Measurements from ENCODE around the gene FNDC1.
"Not testable (repeated sequence)": the region's sequence is repeated elsewhere in the genome, so short reads cannot be mapped to it uniquely, and the experiment has no call there.

Gene FNDC1

GRCh38 chr6:159261995-159262394 lies 92.8 kb downstream of the FNDC1 start:
- no peak for DNase-seq

GRCh38 chr6:159262586-159262985 lies 93.4 kb downstream of the FNDC1 start:
- no peak for DNase-seq

DNA sequence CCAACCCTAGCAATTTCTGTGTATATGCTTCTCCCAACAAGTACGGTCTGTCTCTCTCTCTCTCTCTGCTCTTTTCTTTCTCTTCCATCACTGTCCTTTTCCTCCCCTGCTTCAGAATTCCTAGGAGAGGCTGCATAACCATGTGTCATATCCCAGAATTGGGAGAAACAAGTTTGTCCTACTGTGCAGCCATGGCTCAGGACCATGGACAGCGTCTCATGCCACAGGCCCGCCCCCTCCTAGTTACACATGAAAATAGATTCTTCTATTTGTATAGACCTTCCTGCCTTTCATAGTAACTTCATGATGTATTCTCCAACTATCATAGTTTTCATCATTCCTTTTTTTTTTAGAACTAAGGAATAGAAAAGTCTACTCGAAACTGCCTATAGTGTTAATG lies 98.0 kb downstream of the FNDC1 start:
- DNase-seq = no peak

- DNase-seq = no peak
These were observed 99.3 kb downstream of the FNDC1 start for GRCh38 chr6:159268511-159268910.

DNA sequence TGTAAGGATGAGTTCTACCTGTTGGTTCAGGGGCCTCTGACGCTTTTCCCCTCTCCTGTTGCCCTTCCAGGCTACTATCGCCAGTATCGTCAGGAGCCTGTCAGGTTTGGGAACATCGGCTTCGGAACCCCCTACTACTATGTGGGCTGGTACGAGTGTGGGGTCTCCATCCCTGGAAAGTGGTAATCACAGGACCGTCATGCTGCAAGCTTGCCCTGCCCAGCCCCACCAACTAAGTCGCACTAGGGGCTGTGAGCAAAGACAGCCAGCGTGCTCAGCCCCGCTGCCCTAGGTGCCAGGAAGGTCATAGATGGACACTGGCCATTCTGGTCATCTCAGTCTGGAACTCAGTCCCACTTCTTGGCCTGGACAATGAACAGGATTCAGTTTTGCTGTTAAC lies 102.1 kb downstream of the FNDC1 start:
- no peak for DNase-seq

- no peak for DNase-seq
These were observed 109.4 kb downstream of the FNDC1 start for GRCh38 chr6:159278626-159279025.

- no peak for DNase-seq
These were observed 110.6 kb downstream of the FNDC1 start for GRCh38 chr6:159279790-159280277.

- no peak for DNase-seq
These were observed 113.2 kb downstream of the FNDC1 start for GRCh38 chr6:159282421-159282820.

DNA sequence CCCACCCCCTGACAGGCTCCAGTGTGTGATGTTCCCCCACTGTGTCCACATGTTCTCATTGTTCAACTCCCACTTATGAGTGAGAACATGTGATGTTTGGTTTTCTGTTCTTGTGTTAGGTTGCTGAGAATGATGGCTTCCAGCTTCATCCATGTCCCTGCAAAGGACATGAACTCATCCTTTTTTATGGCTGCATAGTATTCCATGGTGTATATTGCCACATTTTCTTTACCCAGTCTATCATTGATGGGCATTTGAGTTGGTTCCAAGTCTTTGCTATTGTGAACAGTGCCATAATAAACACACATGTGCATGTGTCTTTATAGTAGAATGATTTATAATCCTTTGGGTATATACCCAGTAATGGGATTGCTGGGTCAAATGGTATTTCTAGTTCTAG lies 115.5 kb downstream of the FNDC1 start:
- not testable (repeated sequence) for DNase-seq

DNA sequence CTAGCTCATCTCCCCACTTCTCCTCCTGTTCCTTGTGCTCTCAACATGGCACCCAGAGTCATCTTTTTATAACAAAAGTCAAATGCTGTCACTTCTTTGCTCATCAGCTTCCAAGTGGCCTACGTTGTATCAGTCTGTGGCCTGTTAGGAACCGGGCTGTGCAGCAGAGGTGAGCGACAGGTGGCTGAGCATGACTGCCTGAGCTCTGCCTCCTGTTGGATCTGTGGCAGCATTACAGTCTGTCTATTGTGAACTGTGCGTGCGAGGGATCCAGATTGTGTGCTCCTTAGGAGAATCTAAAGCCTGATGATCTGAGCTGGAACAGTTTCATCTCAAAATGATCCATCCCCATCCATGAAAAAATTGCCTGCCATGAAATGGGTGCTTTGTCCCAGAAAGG lies 129.6 kb downstream of the FNDC1 start:
- no peak for DNase-seq

GRCh38 chr6:159299566-159299965 lies 130.4 kb downstream of the FNDC1 start:
- no peak for DNase-seq

DNA sequence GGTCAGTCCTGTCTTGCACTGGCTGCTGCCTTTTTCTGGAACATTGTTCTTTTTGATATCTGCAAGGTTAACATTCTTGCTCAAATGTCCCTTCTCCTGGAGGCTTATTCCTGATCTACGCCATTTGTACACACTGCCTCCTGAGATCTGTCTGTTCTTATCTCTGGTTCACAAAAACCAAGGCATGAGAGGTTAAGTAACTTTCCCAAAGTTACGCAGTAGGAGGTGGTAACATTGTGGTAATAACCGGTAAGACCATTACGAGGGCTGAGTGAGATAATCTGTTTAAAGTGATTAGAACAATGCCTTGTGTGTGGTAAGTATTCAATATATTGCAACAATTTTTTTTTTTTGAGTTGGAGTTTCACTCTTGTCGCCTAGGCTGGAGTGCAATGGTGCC lies 132.1 kb downstream of the FNDC1 start:
- DNase-seq = no peak

- DNase-seq = no peak
These were observed 132.8 kb downstream of the FNDC1 start for GRCh38 chr6:159301810-159302593.

GRCh38 chr6:159302594-159302992 lies 133.4 kb downstream of the FNDC1 start:
- no peak for DNase-seq

GRCh38 chr6:159303159-159303558 lies 134.0 kb downstream of the FNDC1 start:
- DNase-seq = no peak

- DNase-seq = no peak
These were observed 134.6 kb downstream of the FNDC1 start for GRCh38 chr6:159303784-159304183.

GRCh38 chr6:159304641-159305040 lies 135.4 kb downstream of the FNDC1 start:
- no peak for DNase-seq

GRCh38 chr6:159305159-159305558 lies 136.0 kb downstream of the FNDC1 start:
- DNase-seq = no peak

- DNase-seq = no peak
These were observed 136.8 kb downstream of the FNDC1 start for GRCh38 chr6:159305804-159306537.

DNA sequence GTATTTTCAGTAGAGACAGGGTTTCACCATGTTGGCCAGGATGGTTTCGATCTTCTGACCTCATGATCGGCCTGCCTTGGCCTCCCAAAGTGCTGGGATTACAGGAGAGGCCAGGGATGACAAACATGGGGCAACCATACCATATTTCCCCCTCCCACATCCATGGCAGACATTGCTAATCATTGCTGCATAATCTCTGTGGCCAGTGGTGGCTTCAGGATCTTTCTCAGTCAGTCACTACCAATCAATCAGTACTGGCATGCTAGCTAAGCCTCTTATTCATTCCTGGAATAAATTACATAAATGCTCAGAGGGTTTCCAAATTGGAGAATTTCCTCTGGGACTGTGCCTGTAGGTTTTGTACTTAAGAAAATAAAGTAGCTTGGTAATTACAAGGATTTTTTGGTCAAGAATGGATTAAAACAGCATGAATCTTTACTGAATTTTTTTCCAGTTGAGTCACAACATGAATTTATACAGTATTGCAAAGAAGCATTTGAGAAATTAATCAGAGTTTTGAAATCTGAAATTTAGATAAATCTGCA lies 138.1 kb downstream of the FNDC1 start:
- no peak for DNase-seq

DNA sequence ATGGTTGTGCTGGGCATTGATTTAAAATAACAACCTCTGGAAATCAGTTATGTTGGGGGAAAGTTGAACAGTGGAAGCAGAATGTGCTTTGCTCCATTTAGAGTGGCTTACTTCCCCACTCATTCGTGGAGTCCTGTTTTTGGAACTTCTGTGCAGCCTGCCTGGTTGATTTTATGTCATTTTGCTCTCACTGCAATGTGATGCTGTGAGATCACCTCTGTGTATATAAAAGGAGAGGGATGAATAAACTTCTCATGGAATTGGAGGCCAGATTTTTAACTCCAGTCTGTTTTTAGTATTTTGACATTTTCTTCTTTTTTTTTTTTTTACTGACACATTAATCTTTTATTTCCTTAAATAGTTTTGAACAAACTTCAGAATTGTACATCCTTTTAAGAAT lies 139.0 kb downstream of the FNDC1 start:
- no peak for DNase-seq

- no peak for DNase-seq
These were observed 140.5 kb downstream of the FNDC1 start for GRCh38 chr6:159309723-159310122.

DNA sequence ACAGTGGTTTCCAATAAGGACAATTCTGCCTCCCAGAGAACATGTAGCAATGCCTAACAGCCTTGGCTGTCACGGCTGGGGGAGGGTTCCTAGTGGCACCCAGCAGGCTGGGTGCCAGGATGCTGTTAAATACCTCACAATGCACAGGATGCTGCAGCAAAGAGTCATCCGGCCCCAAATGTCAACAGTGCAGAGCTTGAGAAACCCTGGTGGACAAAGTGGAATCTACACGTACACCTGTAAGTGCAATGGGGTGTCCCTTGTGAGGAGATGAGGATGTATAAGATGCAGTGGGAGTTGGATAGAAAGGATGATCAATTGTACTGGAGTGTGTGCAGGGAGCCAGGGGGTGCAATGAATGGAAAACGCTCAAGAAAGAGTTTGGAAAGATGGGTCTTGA lies 142.4 kb downstream of the FNDC1 start:
- DNase-seq = no peak

GRCh38 chr6:159312206-159312605 lies 143.0 kb downstream of the FNDC1 start:
- no peak for DNase-seq

Measured in activated naive CD4-positive, alpha-beta T cell treated with Interleukin-2 at 50 U/mL for 16 hours (primary cell).